ENCODE results near the gene PCSK7.
A peak's percentile ranks its signal among the peaks of the same experiment; 100 is the strongest.
"Not testable (repeated sequence)": the region's sequence is repeated elsewhere in the genome, so short reads cannot be mapped to it uniquely, and the experiment has no call there.

PCSK7 gene

GRCh38 chr11:117195761-117196160 is 36.1 kb downstream of the PCSK7 start:
- no peak for DNase-seq

- DNase-seq, result no peak
Measured at GRCh38 chr11:117195258-117195657, 36.6 kb downstream of the PCSK7 start.

- no peak for DNase-seq
Measured at GRCh38 chr11:117194267-117194666, 37.6 kb downstream of the PCSK7 start.

GRCh38 chr11:117193130-117194020 is 38.5 kb downstream of the PCSK7 start:
- no peak for DNase-seq

- DNase-seq, result no peak
Measured at GRCh38 chr11:117192401-117192875, 39.4 kb downstream of the PCSK7 start.

GRCh38 chr11:117191680-117192400 is 40.0 kb downstream of the PCSK7 start:
- DNase-seq, result no peak

- no peak for DNase-seq
Measured at GRCh38 chr11:117189941-117190544, 41.8 kb downstream of the PCSK7 start.

GRCh38 chr11:117189191-117189940 is 42.5 kb downstream of the PCSK7 start:
- peak; percentile 12 for DNase-seq

- DNase-seq, result no peak
Measured at GRCh38 chr11:117188620-117189081, 43.2 kb downstream of the PCSK7 start.

- DNase-seq, result no peak
Measured at GRCh38 chr11:117187799-117188481, 43.9 kb downstream of the PCSK7 start.

GRCh38 chr11:117187428-117187798 is 44.5 kb downstream of the PCSK7 start:
- DNase-seq, result no peak

GRCh38 chr11:117187007-117187406 is 44.9 kb downstream of the PCSK7 start:
- DNase-seq, result no peak

GRCh38 chr11:117186431-117186761 is 45.5 kb downstream of the PCSK7 start:
- DNase-seq, result no peak

GRCh38 chr11:117185736-117186430 is 46.0 kb downstream of the PCSK7 start:
- DNase-seq, result no peak

- no peak for DNase-seq
Measured at GRCh38 chr11:117183724-117184349, 48.0 kb downstream of the PCSK7 start.

GRCh38 chr11:117183178-117183577 is 48.7 kb downstream of the PCSK7 start:
- not testable (repeated sequence) for DNase-seq

GRCh38 chr11:117182551-117182935 is 49.3 kb downstream of the PCSK7 start:
- no peak for DNase-seq

GRCh38 chr11:117181586-117182550 is 50.0 kb downstream of the PCSK7 start:
- no peak for DNase-seq

GRCh38 chr11:117180661-117181585 is 51.0 kb downstream of the PCSK7 start:
- peak; percentile 70 for DNase-seq

All from CD4-positive, alpha-beta T cell treated with Interleukin-17A for 1 hour (primary cell).